Tibial nerve (tissue), 4 donors: ENCODE results near the gene ADGRD1.

ENCODE experiments used
- CTCF ChIP-seq, 5 experiments: fragments of 200-600 bp in 3 of 5; fragments of 450-650 bp in 2 of 5; sonication (generic) in 3 of 5; IDR thresholded peaks; one replicate each; pipeline ENCODE4 v1.5.1; 2016 to 2019; ENCODE audit warnings: antibody characterized with exemption in 5 of 5, mild to moderate bottlenecking in 3 of 5, moderate library complexity in 2 of 5
- EP300 ChIP-seq, 2 donors: sonication (generic); formaldehyde crosslinking; IDR thresholded peaks; one replicate each; pipeline ENCODE4 v1.6.1; 2017; ENCODE audit warnings: antibody characterized with exemption in 2 of 2, mild to moderate bottlenecking in 1 of 2
- POLR2A ChIP-seq, 2 donors: fragments of 450-650 bp; IDR thresholded peaks; one replicate each; pipeline ENCODE4 v1.6.1; 2017; ENCODE audit warnings: antibody characterized with exemption in 2 of 2, mild to moderate bottlenecking in 2 of 2, moderate library complexity in 2 of 2

GRCh38 chr12:131135311-131135785 is 181.6 kb downstream of the ADGRD1 start:
- TF ChIP-seq CTCF (IDR thresholded peaks at IDR 0.05) (no peak), POLR2A (IDR thresholded peaks at IDR 0.05) (no peak), EP300 (IDR thresholded peaks at IDR 0.05) (no peak)
